ENCODE data around the gene CDC42BPB. TPM values are rescaled to one million over a fixed set of nuclear protein-coding genes. Genes with fewer than 3 reads are reported as not detected.
A peak's percentile ranks its signal among the peaks of the same experiment; 100 is the strongest.

The CDC42BPB gene
- total and polyA plus RNA-seq, 2 of the 13 experiments (the other 11 are each of a cell fraction or from before 2014, with no cell fraction given) = 19.7 to 32.3 TPM

DNA sequence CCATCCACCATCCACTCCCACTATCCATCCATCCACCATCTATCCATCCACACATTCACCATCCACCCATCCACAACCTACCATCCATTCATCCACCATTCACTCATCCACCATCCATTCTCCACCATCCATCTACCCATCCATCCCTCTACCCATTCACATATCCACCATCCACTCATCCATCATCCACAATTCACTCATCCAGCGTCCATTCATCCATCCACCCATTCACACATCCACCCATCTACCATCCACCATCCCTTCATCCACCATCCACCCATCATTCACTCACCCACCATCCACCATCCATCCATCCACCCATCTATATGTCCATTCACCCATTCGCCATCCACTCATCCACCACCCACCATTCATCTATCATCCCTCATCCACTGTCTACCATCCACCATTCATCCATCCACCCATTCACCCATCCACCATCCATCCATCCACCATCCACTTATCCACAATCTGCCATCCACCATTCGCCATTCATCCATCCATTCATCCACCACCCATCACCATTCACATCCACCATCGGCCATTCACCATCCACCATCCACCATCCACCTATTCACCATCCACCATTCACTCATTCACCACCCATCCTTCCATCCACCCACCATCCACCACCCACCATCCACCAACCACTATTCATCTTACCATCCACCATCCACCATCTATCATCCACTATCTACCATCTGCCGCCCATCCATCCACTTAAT lies 136.9 kb downstream of the CDC42BPB start:
- H3K27ac ChIP-seq (ENCODE audit: extremely low read length, insufficient read depth, low read length) = no peak overlapping the region
- H4K20me1 ChIP-seq (ENCODE audit: insufficient read depth, low read length) = no peaks in the 10 kb centered on the region
- no peaks in the 10 kb centered on the region for H3K79me2 ChIP-seq (ENCODE audit: insufficient read depth, low read length)
- 0 out of 2 replicates have a peak, but pooled peaks cover 5% of the 10 kb centered on the region for H3K9me3 ChIP-seq (ENCODE audit: low read length)
- CTCF ChIA-PET (ENCODE audit: low intra/inter-chr PET ratio, low total read pairs) = no interaction called here
- no peaks in the 10 kb centered on the region for H3K27me3 ChIP-seq (ENCODE audit: control insufficient read depth in 1 of 2, insufficient read depth in 2 of 2, low read length in 2 of 2)
- POLR2A ChIA-PET = no interaction called here
- DNase-seq (ENCODE audit: low spot score) (no peak), ATAC-seq (no peak), FAIRE-seq (no peak)
- H3K4me1 ChIP-seq (ENCODE audit: insufficient read depth, low read length) = peaks cover 30% of the 10 kb centered on the region
- no peak overlapping the region for H3K9ac ChIP-seq (ENCODE audit: insufficient read depth, low read depth, low read length)
- H3K4me2 ChIP-seq (ENCODE audit: low read depth, low read length) = no peak overlapping the region
- H3K4me3 ChIP-seq (replicated peaks in 1 of 3; ENCODE audit: insufficient read depth in 1 of 3, low read depth in 2 of 3, low read length in 3 of 3) = no peak overlapping the region
- TF ChIP-seq TFAP4 (IDR thresholded peaks at IDR 0.05; ENCODE audit: borderline replicate concordance, low read depth) (no peak), ZNF710 (CRISPR knock-in tag; IDR thresholded peaks at IDR 0.05; ENCODE audit: borderline replicate concordance) (peak; percentile 21; the same call in 1 of the 2 replicates), NFRKB (IDR thresholded peaks at IDR 0.05) (0 out of 2 replicates have a peak, but pooled peaks have one; percentile 15), ZNF234 (CRISPR knock-in tag; conservative IDR thresholded peaks at IDR 0.05) (no peak), PTBP1 (IDR thresholded peaks at IDR 0.05; ENCODE audit: low read depth, low read length, poor library complexity, severe bottlenecking) (no peak), ZNF350 (CRISPR knock-in tag; IDR thresholded peaks at IDR 0.05; ENCODE audit: borderline replicate concordance, low read depth) (no peak), LCORL (IDR thresholded peaks at IDR 0.05) (0 out of 2 replicates have a peak, but pooled peaks have one; percentile 34), LCORL (CRISPR knock-in tag; IDR thresholded peaks at IDR 0.05) (no peak), ZNF772 (CRISPR knock-in tag; IDR thresholded peaks at IDR 0.05) (no peak), RFXAP (CRISPR knock-in tag; IDR thresholded peaks at IDR 0.05; ENCODE audit: borderline replicate concordance) (no peak)
- in situ Hi-C loops (cut with HindIII; ENCODE audit: extremely low pct_ligation_motif_present, low pct_unique_long_range_greater_than_20kb) (no loop called here), intact Hi-C loops (cut with micrococcal nuclease; ENCODE audit: unreplicated experiment) (loop anchor here (5.0 kb wide), 1 partner anchor 228 kb away; no protein-coding TSS in a partner anchor)
- WGBS (ENCODE audit: low lambda C conversion rate) = 93% methylated on average over 5 of the region's 5 CpGs
- no TSS peak for BruUV-seq (replicated peaks)
- no peaks in the 10 kb centered on the region for H3K36me3 ChIP-seq (replicated peaks in 1 of 2; ENCODE audit: control insufficient read depth in 1 of 2, insufficient read depth in 2 of 2, low read length in 2 of 2)
- no peak overlapping the region for H2AFZ ChIP-seq (ENCODE audit: low read length)
